ENCODE measurements around the gene CCND1.

- no peak for TF ChIP-seq POLR2A (IDR thresholded peaks at IDR 0.05; ENCODE audit: low read depth)
- TF ChIP-seq CTCF (IDR thresholded peaks at IDR 0.05): no peak
- no peak for TF ChIP-seq EP300 (IDR thresholded peaks at IDR 0.05)
Observed at GRCh38 chr11:69651834-69652620, 11.1 kb downstream of the CCND1 start.
